ENCODE measurements around the gene PDLIM7. TPM values are rescaled to one million over a fixed set of nuclear protein-coding genes. Genes with fewer than 3 reads are reported as not detected.

PDLIM7 gene
- total and polyA plus RNA-seq, 2 of the 8 experiments (the other 6 are each of a cell fraction or from before 2014, with no cell fraction given): 67.3 to 94.2 TPM

- Histone ChIP-seq H3K4ac (replicated peaks; ENCODE audit: insufficient read length, low read depth, low read length) (no peak overlapping the region), H3K9ac (replicated peaks in 1 of 4; ENCODE audit: extremely low read depth in 1 of 4, low read depth in 3 of 4, low read length in 3 of 4) (no peak overlapping the region), H2BK20ac (ENCODE audit: low read length) (no peak overlapping the region), H3K4me3 (ENCODE audit: extremely low read depth in 1 of 4, insufficient read depth in 2 of 4, low read depth in 3 of 4, low read length in 4 of 4) (no peak overlapping the region), H3K4me1 (replicated peaks in 1 of 4; ENCODE audit: control insufficient read depth in 3 of 4, insufficient read depth in 4 of 4, low read length in 3 of 4) (peaks cover 0 to 13% (median 5%) of the 10 kb centered on the region in 4 experiments; a peak in 6 of 7 replicates), H2AK5ac (ENCODE audit: low read depth, low read length) (no peak overlapping the region), H3K36me3 (ENCODE audit: control insufficient read depth in 2 of 4, insufficient read depth in 4 of 4, low read length in 3 of 4) (peaks cover 22 to 61% (median 50%) of the 10 kb centered on the region in 4 experiments), H4K91ac (replicated peaks; ENCODE audit: insufficient read length, low read length) (no peak overlapping the region), H3K9me3 (ENCODE audit: insufficient read depth in 2 of 2, low read depth in 1 of 2, low read length in 1 of 2) (no peaks in the 10 kb centered on the region), H3K18ac (ENCODE audit: extremely low read depth, low read length) (no peak overlapping the region), H2BK5ac (ENCODE audit: low read depth, low read length) (no peak overlapping the region), H4K8ac (ENCODE audit: extremely low read depth, insufficient read depth, low read length) (no peak overlapping the region), H2BK120ac (replicated peaks; ENCODE audit: low read depth, low read length) (no peak overlapping the region), H3K23ac (ENCODE audit: insufficient read length) (no peak overlapping the region), H4K20me1 (replicated peaks in 1 of 2; ENCODE audit: control insufficient read depth in 1 of 2, insufficient read depth in 2 of 2, low read length in 2 of 2) (peaks cover 27 to 41% of the 10 kb centered on the region in 2 experiments), H3K4me2 (ENCODE audit: insufficient read depth in 1 of 2, low read depth in 2 of 2, low read length in 2 of 2) (no peak overlapping the region), H2AFZ (ENCODE audit: low read length) (no peak overlapping the region), H3K79me1 (ENCODE audit: low read depth, low read length) (peaks cover 3% of the 10 kb centered on the region; the same call in 1 of the 2 replicates), H3K27me3 (replicated peaks in 1 of 4; ENCODE audit: control insufficient read depth in 3 of 4, extremely low read depth in 1 of 4, insufficient read depth in 3 of 4, low read length in 3 of 4) (no peaks in the 10 kb centered on the region), H2BK15ac (ENCODE audit: low read length) (no peak overlapping the region), H2BK12ac (ENCODE audit: low read depth, low read length) (no peak overlapping the region), H3K27ac (ENCODE audit: low read depth, low read length) (no peak overlapping the region), H4K5ac (ENCODE audit: insufficient read length, low read depth, low read length) (no peak overlapping the region), H3K79me2 (ENCODE audit: control insufficient read depth in 1 of 2, insufficient read depth in 2 of 2, low read length in 2 of 2) (peaks cover 0 to 4% of the 10 kb centered on the region in 2 experiments; a peak in 2 of 4 replicates), H3K14ac (ENCODE audit: insufficient read length) (no peak overlapping the region), H3K56ac (replicated peaks; ENCODE audit: insufficient read length, low read depth, low read length) (no peak overlapping the region), H3K23me2 (ENCODE audit: low read depth, low read length) (peaks cover 12% of the 10 kb centered on the region; the same call in 1 of the 2 replicates)
- DNase-seq (ENCODE audit: low read depth in 1 of 2, low spot score in 2 of 2): peak in 1 of 2 experiments; percentile 54
- ChIA-PET POLR2A (ENCODE audit: partially characterized antibody) (interaction anchor here (65.5 to 67.5 kb wide), 2 partner anchors 10 to 21 kb away, joined by 3349 read pairs; partner anchors contain the start of genes DBN1, DOK3, PDLIM7 and PRR7), CTCF (ENCODE audit: partially characterized antibody) (interaction anchor here (3.3 to 23.6 kb wide), 3 partner anchors 13 to 70 kb away, joined by 17 to 430 read pairs (median 64); partner anchors contain the start of genes DBN1 and SLC34A1)
- TF ChIP-seq FOSL1 (IDR thresholded peaks at IDR 0.05; ENCODE audit: insufficient read depth, low read depth, low read length) (no peak), ZNF274 (IDR thresholded peaks at IDR 0.05; ENCODE audit: borderline replicate concordance, extremely low read depth, low read length) (no peak), KDM5A (IDR thresholded peaks at IDR 0.05; ENCODE audit: low read length) (no peak), HDAC6 (IDR thresholded peaks at IDR 0.05; ENCODE audit: low read depth, low read length) (no peak), EZH2 (IDR thresholded peaks at IDR 0.05; ENCODE audit: low read depth, low read length, severe bottlenecking) (no peak), TBP (IDR thresholded peaks at IDR 0.05; ENCODE audit: low read depth, low read length) (no peak), BACH1 (IDR thresholded peaks at IDR 0.05; ENCODE audit: low read length) (no peak), SP1 (IDR thresholded peaks at IDR 0.05; ENCODE audit: low read depth, low read length) (no peak), RXRA (IDR thresholded peaks at IDR 0.05; ENCODE audit: insufficient read depth, low read depth, low read length) (no peak), SUZ12 (IDR thresholded peaks at IDR 0.05; ENCODE audit: low read length) (no peak), JUND (IDR thresholded peaks at IDR 0.05; ENCODE audit: low read length) (no peak)
- WGBS, 2 experiments (ENCODE audit: extremely low coverage in 1 of 2, insufficient coverage in 1 of 2, insufficient read length in 1 of 2, insufficient replicate concordance in 2 of 2, low coverage in 1 of 2, low lambda C conversion rate in 2 of 2, missing lambda C conversion rate in 1 of 2): 93% methylated on average over 14 of the region's 14 CpGs; no CpG with 5 or more reads in 1 of the 2 experiments
- FAIRE-seq: no peak
Observed at GRCh38 chr5:177458912-177459350, 38.5 kb downstream of the PDLIM7 start.

All from H1 (cell line).